HL-60 (cell line): ENCODE results near the gene CARD6.

Experiments
- DNase-seq, 2 experiments: peaks; one replicate each; pipeline ENCODE4 v3.0.0-alpha.2; 2010 to 2020; ENCODE audit warnings: low read depth in 1 of 2, low spot score in 1 of 2
- H3K27ac ChIP-seq: fragments of 250-450 bp; sonication (Bioruptor Pico); replicated peaks from 2 replicates; pipeline ENCODE4 v1.5.1; 2020; ENCODE audit warnings: mild to moderate bottlenecking, moderate library complexity
- H3K27me3 ChIP-seq: fragments of 250-450 bp; sonication (Bioruptor Pico); 2 replicates; pipeline ENCODE4 v1.5.1; 2021; ENCODE audit warnings: mild to moderate bottlenecking, moderate library complexity; ENCODE audit not compliant: insufficient read depth, poor library complexity, severe bottlenecking
- H3K4me3 ChIP-seq: replicated peaks from 2 replicates; pipeline ENCODE4 v1.5.1; 2011; ENCODE audit warnings: mild to moderate bottlenecking, control low read depth, low read length; ENCODE audit not compliant: insufficient read depth
- GABPA ChIP-seq: IDR thresholded peaks from 2 replicates; pipeline ENCODE4 v1.6.1; 2012; ENCODE audit warnings: low read depth
- POLR2AphosphoS5 ChIP-seq: IDR thresholded peaks from 2 replicates; pipeline ENCODE4 v1.6.1; 2012; ENCODE audit warnings: low read depth
- SPI1 ChIP-seq: IDR thresholded peaks from 2 replicates; pipeline ENCODE4 v1.6.1; 2012; ENCODE audit warnings: low read depth, mild to moderate bottlenecking, borderline replicate concordance
- TF ChIP-seq, protein P1 (sequence below): IDR thresholded peaks from 2 replicates; pipeline ENCODE4 v1.6.1; 2012; ENCODE audit warnings: low read depth; ENCODE audit not compliant: insufficient replicate concordance
- TF ChIP-seq, protein P2 (sequence below): IDR thresholded peaks from one replicate; pipeline ENCODE4 v1.5.1; 2011; ENCODE audit warnings: low read length, control low read depth, inconsistent platforms; ENCODE audit not compliant: insufficient read depth

The CARD6 gene

DNA sequence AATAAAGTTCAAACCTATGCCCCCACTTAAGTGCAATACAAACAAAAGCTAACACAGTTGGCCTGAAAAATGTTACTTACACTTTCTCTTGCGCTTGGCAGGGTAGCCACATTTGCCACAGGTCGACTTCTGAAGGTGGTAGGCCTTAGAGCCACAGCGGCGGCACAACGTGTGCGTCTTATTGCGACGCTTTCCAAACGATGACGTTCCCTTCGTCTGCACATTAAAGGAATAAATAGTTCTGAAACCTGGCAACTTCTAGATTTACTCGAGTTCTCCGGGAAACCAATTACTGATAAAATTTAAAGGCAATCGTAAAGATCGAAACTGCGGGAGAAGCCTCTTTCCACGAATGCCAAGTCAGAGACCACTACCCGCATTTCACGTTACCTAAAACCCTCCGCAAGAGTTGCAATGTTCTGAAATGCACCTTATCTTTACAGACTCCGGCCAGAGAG lies 6.7 kb upstream of the CARD6 start:
- Histone ChIP-seq H3K4me3 (peak overlapping the region; percentile 82), H3K27ac (peak overlapping the region; percentile 95), H3K27me3 (no peaks in the 10 kb centered on the region)
- peak in 1 of 2 experiments; percentile 25 for DNase-seq
- no peak for TF ChIP-seq POLR2AphosphoS5
- TF ChIP-seq SPI1, result no peak
- TF ChIP-seq, protein P1, sequence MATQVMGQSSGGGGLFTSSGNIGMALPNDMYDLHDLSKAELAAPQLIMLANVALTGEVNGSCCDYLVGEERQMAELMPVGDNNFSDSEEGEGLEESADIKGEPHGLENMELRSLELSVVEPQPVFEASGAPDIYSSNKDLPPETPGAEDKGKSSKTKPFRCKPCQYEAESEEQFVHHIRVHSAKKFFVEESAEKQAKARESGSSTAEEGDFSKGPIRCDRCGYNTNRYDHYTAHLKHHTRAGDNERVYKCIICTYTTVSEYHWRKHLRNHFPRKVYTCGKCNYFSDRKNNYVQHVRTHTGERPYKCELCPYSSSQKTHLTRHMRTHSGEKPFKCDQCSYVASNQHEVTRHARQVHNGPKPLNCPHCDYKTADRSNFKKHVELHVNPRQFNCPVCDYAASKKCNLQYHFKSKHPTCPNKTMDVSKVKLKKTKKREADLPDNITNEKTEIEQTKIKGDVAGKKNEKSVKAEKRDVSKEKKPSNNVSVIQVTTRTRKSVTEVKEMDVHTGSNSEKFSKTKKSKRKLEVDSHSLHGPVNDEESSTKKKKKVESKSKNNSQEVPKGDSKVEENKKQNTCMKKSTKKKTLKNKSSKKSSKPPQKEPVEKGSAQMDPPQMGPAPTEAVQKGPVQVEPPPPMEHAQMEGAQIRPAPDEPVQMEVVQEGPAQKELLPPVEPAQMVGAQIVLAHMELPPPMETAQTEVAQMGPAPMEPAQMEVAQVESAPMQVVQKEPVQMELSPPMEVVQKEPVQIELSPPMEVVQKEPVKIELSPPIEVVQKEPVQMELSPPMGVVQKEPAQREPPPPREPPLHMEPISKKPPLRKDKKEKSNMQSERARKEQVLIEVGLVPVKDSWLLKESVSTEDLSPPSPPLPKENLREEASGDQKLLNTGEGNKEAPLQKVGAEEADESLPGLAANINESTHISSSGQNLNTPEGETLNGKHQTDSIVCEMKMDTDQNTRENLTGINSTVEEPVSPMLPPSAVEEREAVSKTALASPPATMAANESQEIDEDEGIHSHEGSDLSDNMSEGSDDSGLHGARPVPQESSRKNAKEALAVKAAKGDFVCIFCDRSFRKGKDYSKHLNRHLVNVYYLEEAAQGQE, result no peak

DNA sequence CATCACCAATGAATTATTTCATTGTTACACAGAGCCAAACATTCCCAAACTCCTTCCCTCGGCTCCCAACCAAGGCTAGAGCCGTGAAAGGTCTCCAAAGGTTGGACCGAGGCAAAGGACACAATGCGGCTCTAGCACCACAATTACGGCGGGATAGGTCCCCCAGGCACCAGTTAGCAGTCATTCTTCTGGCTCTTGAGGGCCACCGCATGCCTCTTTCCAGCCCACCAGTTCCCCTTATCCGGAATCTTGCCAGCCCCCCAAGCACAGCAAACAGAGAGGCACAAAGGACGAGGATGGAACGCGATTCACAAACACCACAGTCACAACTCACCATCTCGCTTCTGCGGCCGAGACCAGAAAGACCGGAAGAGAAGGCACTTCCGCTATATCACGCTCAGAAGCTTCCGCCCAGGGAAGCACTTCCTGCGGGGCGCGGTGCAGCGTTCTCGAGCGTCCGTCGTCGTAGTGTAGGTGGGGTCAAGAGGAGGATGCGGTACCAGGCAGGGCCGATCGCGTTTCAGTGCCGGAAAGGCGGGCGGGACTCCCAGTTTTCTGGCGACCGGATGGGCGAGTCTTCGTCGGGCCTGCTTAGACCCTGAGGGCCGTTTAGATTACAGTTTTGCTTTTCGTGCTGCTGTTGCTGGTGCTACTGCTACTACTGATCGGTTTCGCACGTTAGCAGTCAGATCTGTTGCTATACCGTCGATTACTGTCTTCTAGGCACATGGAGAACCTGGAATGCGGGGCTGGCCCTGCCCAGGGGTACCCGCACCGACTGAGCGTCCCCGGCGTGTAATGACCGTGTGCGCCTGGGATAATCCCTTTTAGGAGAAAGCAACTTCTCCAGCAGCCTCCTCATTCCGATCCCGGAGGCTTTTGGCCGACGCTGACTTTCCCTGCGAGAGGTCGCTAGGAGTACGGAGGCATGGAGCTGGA lies 6.0 kb upstream of the CARD6 start, which contains the start of gene RPL37:
RPL37 (minus strand) TSS at position 374 of the 939 bp plus-strand sequence; CDS start at position 337, 37 bp downstream.
- TF ChIP-seq, protein P1, result peak; percentile 81
- TF ChIP-seq SPI1 (peak; percentile 90), GABPA (peak; percentile 98), POLR2AphosphoS5 (peak; percentile 99)
- TF ChIP-seq, protein P2, sequence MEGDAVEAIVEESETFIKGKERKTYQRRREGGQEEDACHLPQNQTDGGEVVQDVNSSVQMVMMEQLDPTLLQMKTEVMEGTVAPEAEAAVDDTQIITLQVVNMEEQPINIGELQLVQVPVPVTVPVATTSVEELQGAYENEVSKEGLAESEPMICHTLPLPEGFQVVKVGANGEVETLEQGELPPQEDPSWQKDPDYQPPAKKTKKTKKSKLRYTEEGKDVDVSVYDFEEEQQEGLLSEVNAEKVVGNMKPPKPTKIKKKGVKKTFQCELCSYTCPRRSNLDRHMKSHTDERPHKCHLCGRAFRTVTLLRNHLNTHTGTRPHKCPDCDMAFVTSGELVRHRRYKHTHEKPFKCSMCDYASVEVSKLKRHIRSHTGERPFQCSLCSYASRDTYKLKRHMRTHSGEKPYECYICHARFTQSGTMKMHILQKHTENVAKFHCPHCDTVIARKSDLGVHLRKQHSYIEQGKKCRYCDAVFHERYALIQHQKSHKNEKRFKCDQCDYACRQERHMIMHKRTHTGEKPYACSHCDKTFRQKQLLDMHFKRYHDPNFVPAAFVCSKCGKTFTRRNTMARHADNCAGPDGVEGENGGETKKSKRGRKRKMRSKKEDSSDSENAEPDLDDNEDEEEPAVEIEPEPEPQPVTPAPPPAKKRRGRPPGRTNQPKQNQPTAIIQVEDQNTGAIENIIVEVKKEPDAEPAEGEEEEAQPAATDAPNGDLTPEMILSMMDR, result no peak
- Histone ChIP-seq H3K27ac (peak within 1 kb of the TSS; percentile 95), H3K27me3 (no peaks in the 10 kb centered on the region), H3K4me3 (peak within 1 kb of the TSS; percentile 82)
- DNase-seq, result peak; percentile 93 to 96

DNA sequence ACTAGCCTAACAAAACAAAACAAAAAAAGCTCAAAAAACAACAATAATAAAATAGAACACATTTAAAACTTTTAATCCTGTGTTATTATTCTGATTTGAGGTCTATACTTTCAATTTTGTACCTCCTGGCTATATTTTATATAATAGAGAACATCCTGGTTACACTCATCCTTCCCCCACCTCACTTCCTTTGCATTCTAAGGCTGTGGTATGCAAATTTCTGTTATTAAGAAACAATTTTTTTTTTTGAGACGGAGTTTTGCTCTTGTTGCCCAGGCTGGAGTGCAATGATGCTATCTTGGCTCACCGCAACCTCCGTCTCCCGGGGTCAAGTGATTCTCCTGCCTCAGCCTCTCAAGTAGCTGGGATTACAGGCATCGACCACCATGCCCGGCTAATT lies 3.1 kb upstream of the CARD6 start:
- Histone ChIP-seq H3K4me3 (no peak overlapping the region), H3K27me3 (no peaks in the 10 kb centered on the region), H3K27ac (peak overlapping the region; percentile 54)
- DNase-seq, result no peak
- TF ChIP-seq POLR2AphosphoS5 (no peak), GABPA (no peak), SPI1 (no peak; the same call in 1 of the 2 replicates)
- TF ChIP-seq, protein P2, result no peak
- TF ChIP-seq, protein P1, result no peak
